Measurements from ENCODE around the gene PAWR. TPM values are rescaled to one million over a fixed set of nuclear protein-coding genes. Genes with fewer than 3 reads are reported as not detected.
"Not testable (repeated sequence)": the region's sequence is repeated elsewhere in the genome, so short reads cannot be mapped to it uniquely, and the experiment has no call there.

The PAWR gene
- total RNA-seq, 2 experiments from 2014 or later: 5.2 to 5.6 TPM

DNA sequence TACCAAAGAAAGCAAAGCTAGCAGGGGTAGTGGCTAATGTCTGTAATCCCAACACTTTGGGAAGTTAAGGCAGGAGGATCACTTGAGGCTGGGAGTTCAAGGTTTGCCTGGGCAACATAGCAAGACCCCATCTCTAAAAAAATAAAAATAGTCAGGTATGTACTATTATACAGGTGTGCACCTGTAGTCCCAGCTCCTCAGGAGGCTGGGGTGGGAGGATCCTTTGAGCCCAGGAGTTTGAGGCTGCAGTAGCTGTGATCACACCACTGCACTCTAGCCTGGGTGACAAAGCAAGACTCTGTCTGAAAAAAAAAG, 142.2 kb downstream of the PAWR start:
- Mint-ChIP-seq H3K9me3 (no peaks in the 10 kb centered on the region), H3K27ac (no peak overlapping the region), H3K36me3 (ENCODE audit: low read depth) (no peaks in the 10 kb centered on the region), H3K4me1 (ENCODE audit: low read depth) (no peaks in the 10 kb centered on the region), H3K27me3 (ENCODE audit: low read depth) (no peaks in the 10 kb centered on the region), H3K4me3 (no peak overlapping the region)
- intact Hi-C loops (cut with micrococcal nuclease): loop anchor here (1.0 to 2.0 kb wide), 4 partner anchors 140 to 722 kb away; no protein-coding TSS in a partner anchor
- DNase-seq: no peak
- CTCF ChIA-PET: interaction anchor here (0.6 to 2.2 kb wide), 2 partner anchors 18 to 32 kb away, joined by 4 to 6 read pairs; no protein-coding TSS in a partner anchor

DNA sequence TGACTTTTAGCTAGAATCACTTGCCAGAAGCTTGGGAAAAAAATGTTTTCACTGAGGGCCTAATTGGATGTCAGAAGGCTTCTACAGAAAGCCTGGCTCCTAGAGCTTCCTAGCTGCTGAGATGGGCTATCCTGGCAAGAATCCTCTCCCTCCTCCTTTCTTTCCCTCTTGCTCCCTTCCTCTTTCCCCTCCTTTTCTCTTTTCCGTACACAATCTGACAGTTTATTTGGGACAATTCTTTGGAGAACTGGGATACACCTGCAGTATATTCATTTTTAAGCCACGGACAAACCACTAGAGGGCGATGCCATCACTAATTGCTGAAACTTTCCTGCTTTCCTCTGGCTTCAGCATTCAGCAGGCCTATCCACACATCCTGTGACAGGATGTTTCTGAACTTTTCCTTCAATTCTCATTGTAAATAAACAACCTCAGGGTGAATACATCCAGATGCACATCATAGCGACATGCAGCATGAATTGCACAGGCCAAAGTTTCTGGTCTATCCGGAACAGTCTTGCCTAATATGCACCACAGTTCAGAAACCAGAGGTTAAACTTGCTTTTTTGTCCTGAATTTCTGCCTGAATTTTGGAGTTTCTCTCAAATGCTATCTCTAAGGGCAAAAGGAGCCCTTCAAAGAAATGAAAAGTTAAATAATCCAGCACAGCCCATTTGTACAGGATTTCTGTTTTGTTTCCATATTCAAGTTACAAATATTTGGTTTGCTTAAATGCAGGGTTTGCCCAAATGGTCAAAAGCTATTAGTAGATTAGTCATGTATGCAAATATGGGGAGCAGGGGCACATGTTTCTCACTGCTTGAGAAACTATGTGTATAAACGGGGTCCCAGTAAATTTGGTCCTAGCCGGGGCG, 142.8 kb downstream of the PAWR start:
- H3K27ac Mint-ChIP-seq: no peak overlapping the region
- intact Hi-C loops (cut with micrococcal nuclease): loop anchor here (1.0 to 2.0 kb wide), 4 partner anchors 141 to 723 kb away; no protein-coding TSS in a partner anchor
- H3K36me3 Mint-ChIP-seq (ENCODE audit: low read depth): no peaks in the 10 kb centered on the region
- no peaks in the 10 kb centered on the region for H3K4me1 Mint-ChIP-seq (ENCODE audit: low read depth)
- H3K9me3 Mint-ChIP-seq: no peaks in the 10 kb centered on the region
- peak; percentile 45 for DNase-seq
- no peaks in the 10 kb centered on the region for H3K27me3 Mint-ChIP-seq (ENCODE audit: low read depth)
- no peak overlapping the region for H3K4me3 Mint-ChIP-seq
- CTCF ChIA-PET: interaction anchor here (0.6 to 2.2 kb wide), 2 partner anchors 19 to 32 kb away, joined by 4 to 6 read pairs; no protein-coding TSS in a partner anchor

DNA sequence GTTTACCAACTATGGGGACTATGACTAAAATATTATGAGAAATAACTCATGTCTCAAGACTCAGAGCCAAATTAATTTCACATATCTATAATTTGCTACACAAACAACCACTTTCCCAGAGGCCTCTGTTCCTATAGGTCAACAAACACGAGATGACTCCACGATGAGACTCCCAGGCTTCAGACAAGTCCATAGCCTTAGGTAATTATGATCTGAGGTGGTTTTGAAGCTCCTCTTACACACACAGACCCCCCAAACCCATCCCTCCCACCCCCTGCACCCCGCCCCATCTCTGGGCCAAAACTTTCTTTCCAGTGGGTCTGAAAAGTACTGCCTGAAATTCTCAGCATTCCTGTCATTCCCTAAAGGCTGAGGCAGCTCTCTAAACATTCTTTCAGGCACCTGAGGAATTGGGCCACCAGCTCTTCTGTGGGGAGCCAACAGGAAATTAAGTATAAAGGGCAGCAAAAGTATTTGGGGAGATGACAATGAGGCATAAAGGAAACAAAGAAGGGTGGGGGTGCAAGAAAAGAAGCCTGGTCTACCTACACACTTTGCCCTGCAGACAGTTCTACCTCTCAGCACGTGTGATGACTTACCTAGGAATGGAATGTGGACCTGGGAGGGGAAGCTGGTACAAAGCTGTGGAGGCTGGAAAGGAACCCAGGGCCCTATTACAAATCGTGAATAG, 143.6 kb downstream of the PAWR start:
- no peaks in the 10 kb centered on the region for H3K4me1 Mint-ChIP-seq (ENCODE audit: low read depth)
- DNase-seq: no peak
- CTCF ChIA-PET: interaction anchor here (2.2 kb wide), 1 partner anchor 20 kb away, joined by 6 read pairs; no protein-coding TSS in a partner anchor
- intact Hi-C loops (cut with micrococcal nuclease): no loop called here
- H3K27me3 Mint-ChIP-seq (ENCODE audit: low read depth): no peaks in the 10 kb centered on the region
- no peaks in the 10 kb centered on the region for H3K36me3 Mint-ChIP-seq (ENCODE audit: low read depth)
- H3K9me3 Mint-ChIP-seq: no peaks in the 10 kb centered on the region
- H3K27ac Mint-ChIP-seq: no peak overlapping the region
- H3K4me3 Mint-ChIP-seq: no peak overlapping the region

DNA sequence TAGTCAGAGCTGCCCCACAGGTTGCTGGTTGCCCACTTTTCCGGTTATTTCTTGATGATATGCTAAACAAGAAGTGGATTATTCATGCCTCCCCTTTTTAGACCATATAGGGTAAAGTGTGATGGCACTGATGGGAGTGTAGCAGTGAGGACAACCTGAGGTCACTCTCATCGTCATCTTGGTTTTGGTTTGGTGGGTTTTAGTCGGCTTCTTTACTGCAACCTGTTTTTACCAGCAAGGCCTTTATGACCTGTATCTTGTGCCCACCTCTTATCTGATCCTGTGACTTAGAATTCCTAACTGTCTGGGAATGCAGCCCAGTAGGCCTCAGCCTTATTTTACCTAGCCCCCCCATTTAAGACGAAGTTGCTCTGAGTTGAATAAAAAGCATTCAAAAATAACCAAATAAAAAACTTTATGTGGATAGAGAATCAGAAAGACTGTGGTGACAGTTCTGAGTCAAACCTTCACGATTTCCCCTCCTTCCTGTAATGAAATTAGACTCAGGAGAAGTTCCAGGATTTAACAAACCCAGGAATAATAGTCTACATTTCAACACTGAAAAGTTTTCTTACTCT, 144.2 kb downstream of the PAWR start:
- no peaks in the 10 kb centered on the region for H3K4me1 Mint-ChIP-seq (ENCODE audit: low read depth)
- no peak for DNase-seq
- CTCF ChIA-PET: no interaction called here
- no peaks in the 10 kb centered on the region for H3K27me3 Mint-ChIP-seq (ENCODE audit: low read depth)
- no peak overlapping the region for H3K27ac Mint-ChIP-seq
- H3K4me3 Mint-ChIP-seq: no peak overlapping the region
- no peaks in the 10 kb centered on the region for H3K36me3 Mint-ChIP-seq (ENCODE audit: low read depth)
- intact Hi-C loops (cut with micrococcal nuclease): no loop called here
- H3K9me3 Mint-ChIP-seq: no peaks in the 10 kb centered on the region

DNA sequence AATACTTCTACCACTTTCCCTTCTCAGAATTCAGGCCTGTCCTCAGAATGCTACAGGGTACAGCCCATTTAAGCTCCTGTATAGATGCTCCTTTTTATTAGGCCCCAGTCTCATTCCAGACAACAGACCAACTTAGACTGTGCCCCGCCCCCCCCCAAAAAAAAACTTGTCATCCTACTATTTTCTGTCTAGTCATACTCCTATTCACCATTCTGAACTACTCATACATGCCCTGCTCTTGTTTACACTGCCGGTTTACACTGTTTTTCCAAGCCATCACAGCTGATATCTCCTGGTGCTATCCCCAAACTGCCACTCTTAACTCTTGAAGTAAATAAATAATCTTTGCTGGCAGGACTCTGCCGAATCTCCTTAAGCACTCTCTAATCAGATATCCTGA, 146.3 kb downstream of the PAWR start:
- DNase-seq; H3K27ac Mint-ChIP-seq; H3K27me3 Mint-ChIP-seq (ENCODE audit: low read depth); intact Hi-C loops (cut with micrococcal nuclease); H3K36me3 Mint-ChIP-seq (ENCODE audit: low read depth); H3K4me1 Mint-ChIP-seq (ENCODE audit: low read depth); CTCF ChIA-PET; H3K9me3 Mint-ChIP-seq; H3K4me3 Mint-ChIP-seq: not testable (repeated sequence)

DNA sequence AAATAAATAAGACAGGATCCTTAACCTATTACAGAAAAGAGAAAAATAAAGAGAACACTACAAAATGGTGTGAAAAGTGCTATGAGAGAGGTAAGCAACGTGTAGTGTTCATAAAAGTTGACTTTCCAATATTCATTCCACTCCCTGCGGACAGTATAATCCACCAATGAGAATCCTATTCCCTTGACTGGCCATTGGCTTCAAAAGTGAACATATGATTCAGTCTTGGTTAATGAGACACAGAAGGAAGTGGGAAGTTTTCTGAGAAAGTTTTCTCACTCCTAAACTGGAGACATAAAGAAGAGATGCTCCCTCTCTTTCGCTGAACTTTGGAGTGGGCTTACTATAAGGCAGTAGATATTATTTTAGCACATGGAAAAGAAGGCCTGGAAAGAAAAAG, 153.1 kb downstream of the PAWR start:
- Mint-ChIP-seq H3K9me3 (no peaks in the 10 kb centered on the region), H3K4me3 (no peak overlapping the region), H3K36me3 (ENCODE audit: low read depth) (no peaks in the 10 kb centered on the region), H3K27me3 (ENCODE audit: low read depth) (no peaks in the 10 kb centered on the region), H3K4me1 (ENCODE audit: low read depth) (no peaks in the 10 kb centered on the region), H3K27ac (no peak overlapping the region)
- DNase-seq: no peak
- CTCF ChIA-PET: interaction anchor here (0.6 kb wide), 1 partner anchor 76 kb away, joined by 4 read pairs; no protein-coding TSS in a partner anchor
- intact Hi-C loops (cut with micrococcal nuclease): no loop called here

DNA sequence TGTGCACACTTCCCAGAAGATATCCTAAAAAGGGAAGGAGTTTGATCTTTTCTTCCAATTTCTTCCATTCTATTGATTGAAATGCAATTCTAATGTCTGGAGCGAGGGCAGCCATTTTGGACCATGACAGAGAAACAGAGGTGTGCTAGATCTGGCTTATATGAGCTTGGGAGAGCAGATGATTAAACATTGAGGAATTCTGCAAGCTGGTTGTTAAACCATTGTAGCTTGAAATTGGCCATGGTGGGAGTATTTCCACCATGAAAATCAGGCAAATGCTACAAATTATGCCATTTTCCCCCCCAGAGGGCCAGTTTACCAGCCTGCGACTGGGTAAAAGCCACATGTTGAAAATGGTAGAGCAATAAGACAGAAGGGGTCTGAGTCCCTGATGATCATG, 155.0 kb downstream of the PAWR start:
- no peak for DNase-seq
- no peaks in the 10 kb centered on the region for H3K4me1 Mint-ChIP-seq (ENCODE audit: low read depth)
- no peaks in the 10 kb centered on the region for H3K27me3 Mint-ChIP-seq (ENCODE audit: low read depth)
- CTCF ChIA-PET: no interaction called here
- no peaks in the 10 kb centered on the region for H3K36me3 Mint-ChIP-seq (ENCODE audit: low read depth)
- no peaks in the 10 kb centered on the region for H3K9me3 Mint-ChIP-seq
- intact Hi-C loops (cut with micrococcal nuclease): no loop called here
- H3K27ac Mint-ChIP-seq: no peak overlapping the region
- H3K4me3 Mint-ChIP-seq: no peak overlapping the region

Other genes with a start within 250 kb of the PAWR start
- gene PPP1R12A, start 244.1 kb upstream of the PAWR start, total RNA-seq: 10 to 100 TPM; 56.3 to 63.3 TPM

Measured in activated naive CD4-positive, alpha-beta T cell treated with anti-CD3 and anti-CD28 coated beads for 36 hours (primary cell).